SK-N-SH (cell line): ENCODE data around the gene CCNI2. TPM values are rescaled to one million over a fixed set of nuclear protein-coding genes. Genes with fewer than 3 reads are reported as not detected.

Experiments used
- CTCF ChIA-PET: fragments of 300-600, 350-600 bp; formaldehyde crosslinking; extraction: SDS; loops from one replicate; lab custom pipeline; 2021; lab: Yijun Ruan, JAX
- POLR2A ChIA-PET: fragments of 350-600 bp; sonication (Branson Sonifier 250); formaldehyde crosslinking; extraction: SDS; loops from one replicate; lab custom pipeline; 2020; ENCODE audit warnings: antibody characterized with exemption, inconsistent platforms; lab: Yijun Ruan, JAX
- DNase-seq: peaks from one replicate; pipeline ENCODE4 v3.0.0; 2012
- H2AFZ ChIP-seq: fragments of 200-600 bp; sonication (generic); 2 replicates; pipeline ENCODE4 v1.8.1; 2016; ENCODE audit warnings: antibody characterized with exemption, mild to moderate bottlenecking, low read depth
- H3F3A ChIP-seq: fragments of 200-600 bp; sonication (generic); replicated peaks from 2 replicates; pipeline ENCODE3; 2016; ENCODE audit warnings: antibody characterized with exemption, mild to moderate bottlenecking; ENCODE audit not compliant: insufficient read depth
- H3K27ac ChIP-seq, 2 experiments: fragments of 200-500 bp in 1 of 2; fragments of 200-600 bp in 1 of 2; sonication (Bioruptor generic) in 1 of 2; sonication (generic), shearing (Covaris generic) in 1 of 2; 2 replicates each; pipeline versions ENCODE4 v1.5.1 to v1.6.1; 2014 to 2016; ENCODE audit warnings: low read depth in 2 of 2, inconsistent platforms in 1 of 2, low read length in 1 of 2, mild to moderate bottlenecking in 1 of 2, mixed read lengths in 1 of 2
- H3K27me3 ChIP-seq: fragments of 200-600 bp; sonication (generic), shearing (Covaris generic); 2 replicates; pipeline ENCODE4 v1.6.1; 2016; ENCODE audit warnings: mixed run types; ENCODE audit not compliant: insufficient read depth
- H3K36me3 ChIP-seq, 2 experiments: fragments of 200-500 bp in 1 of 2; fragments of 200-600 bp in 1 of 2; sonication (Bioruptor generic) in 1 of 2; sonication (generic) in 1 of 2; replicated peaks in 1 of 2; 2 replicates each; pipeline versions ENCODE3 to v1.5.1; 2014 to 2016; ENCODE audit warnings: low read length in 1 of 2, mild to moderate bottlenecking in 1 of 2; ENCODE audit not compliant: insufficient read depth in 2 of 2, control insufficient read depth in 1 of 2
- H3K4me1 ChIP-seq, 2 experiments: fragments of 200-500 bp in 1 of 2; fragments of 200-600 bp in 1 of 2; sonication (Bioruptor generic) in 1 of 2; sonication (generic), shearing (Covaris generic) in 1 of 2; 2 replicates each; pipeline versions ENCODE4 v1.5.1 to v1.6.1; 2014 to 2016; ENCODE audit warnings: low read depth in 1 of 2, low read length in 1 of 2, mixed run types in 1 of 2; ENCODE audit not compliant: insufficient read depth in 2 of 2, control insufficient read depth in 1 of 2
- H3K4me2 ChIP-seq: fragments of 200-600 bp; sonication (generic), shearing (Covaris generic); 2 replicates; pipeline ENCODE4 v1.6.1; 2017; ENCODE audit warnings: mixed run types
- H3K4me3 ChIP-seq, 2 experiments: fragments of 200-500 bp in 1 of 2; fragments of 200-600 bp in 1 of 2; sonication (Bioruptor generic) in 1 of 2; sonication (generic), shearing (Covaris generic) in 1 of 2; 2 replicates each; pipeline versions ENCODE4 v1.5.1 to v1.8.1; 2014 to 2016; ENCODE audit warnings: low read depth in 2 of 2, inconsistent platforms in 1 of 2, low read length in 1 of 2, mild to moderate bottlenecking in 1 of 2, mixed read lengths in 1 of 2, moderate library complexity in 1 of 2
- H3K79me2 ChIP-seq: fragments of 200-600 bp; sonication (generic); 2 replicates; pipeline ENCODE4 v1.8.1; 2017; ENCODE audit warnings: mild to moderate bottlenecking; ENCODE audit not compliant: insufficient read depth
- H3K9ac ChIP-seq: fragments of 200-600 bp; sonication (generic); 2 replicates; pipeline ENCODE4 v1.6.1; 2017; ENCODE audit warnings: mixed run types
- H3K9me2 ChIP-seq: fragments of 200-600 bp; sonication (generic); 2 replicates; pipeline ENCODE4 v1.6.1; 2017; ENCODE audit warnings: mixed run types
- H3K9me3 ChIP-seq: fragments of 200-600 bp; sonication (generic); 2 replicates; pipeline ENCODE4 v1.6.1; 2017; ENCODE audit warnings: mixed run types, mild to moderate bottlenecking, moderate library complexity
- H4K20me1 ChIP-seq: fragments of 200-600 bp; sonication (generic); 2 replicates; pipeline ENCODE4 v1.6.1; 2017; ENCODE audit warnings: mild to moderate bottlenecking, mixed run types; ENCODE audit not compliant: insufficient read depth
- CHD2 ChIP-seq: fragments of 150-350 bp; IDR thresholded peaks from 2 replicates; pipeline ENCODE4 v1.6.1; 2018; ENCODE audit warnings: low read length; ENCODE audit not compliant: partially characterized antibody
- CTCF ChIP-seq: fragments of 200-600 bp; sonication (generic); IDR thresholded peaks from 2 replicates; pipeline ENCODE4 v1.6.1; 2017; ENCODE audit warnings: antibody characterized with exemption, mild to moderate bottlenecking, moderate library complexity
- FOSL2 ChIP-seq: IDR thresholded peaks from 2 replicates; pipeline ENCODE4 v1.4.0; 2012; ENCODE audit warnings: low read depth, mild to moderate bottlenecking, moderate library complexity, borderline replicate concordance
- FOXM1 ChIP-seq: IDR thresholded peaks from 2 replicates; pipeline ENCODE4 v1.4.0; 2012; ENCODE audit warnings: low read depth, mild to moderate bottlenecking
- GABPA ChIP-seq: IDR thresholded peaks from 2 replicates; pipeline ENCODE4 v1.4.0; 2012; ENCODE audit warnings: low read depth, mild to moderate bottlenecking
- GATA2 ChIP-seq: sonication (generic); formaldehyde crosslinking; IDR thresholded peaks from 2 replicates; pipeline ENCODE4 v1.5.0; 2020; ENCODE audit warnings: mild to moderate bottlenecking, missing genetic modification reagents
- NFIC ChIP-seq: IDR thresholded peaks from 2 replicates; pipeline ENCODE4 v1.4.0; 2012; ENCODE audit warnings: borderline replicate concordance
- NRF1 ChIP-seq: IDR thresholded peaks from 2 replicates; pipeline ENCODE4 v1.6.1; 2012; ENCODE audit warnings: low read depth, mild to moderate bottlenecking, low read length
- PBX3 ChIP-seq: IDR thresholded peaks from 2 replicates; pipeline ENCODE4; 2012
- POLR2AphosphoS5 ChIP-seq: IDR thresholded peaks from 2 replicates; pipeline ENCODE4 v1.6.1; 2012; ENCODE audit warnings: low read depth, low read length
- RCOR1 ChIP-seq: fragments of 150-350 bp; IDR thresholded peaks from 2 replicates; pipeline ENCODE4 v1.6.1; 2017; ENCODE audit warnings: antibody characterized with exemption, low read length
- REST ChIP-seq: IDR thresholded peaks from 2 replicates; pipeline ENCODE4 v1.6.1; 2012; ENCODE audit warnings: mild to moderate bottlenecking, low read depth, low read length, moderate library complexity
- RXRA ChIP-seq: IDR thresholded peaks from 2 replicates; pipeline ENCODE4 v1.4.0; 2012; ENCODE audit warnings: low read depth, mild to moderate bottlenecking, borderline replicate concordance
- SIN3A ChIP-seq: IDR thresholded peaks from 2 replicates; pipeline ENCODE4 v1.6.1; 2012; ENCODE audit warnings: low read depth, mild to moderate bottlenecking, low read length, moderate library complexity, borderline replicate concordance
- SMC3 ChIP-seq: IDR thresholded peaks from 2 replicates; pipeline ENCODE4 v1.6.1; 2012; ENCODE audit warnings: low read depth, low read length, improper control_type of control experiment
- TAF1 ChIP-seq: IDR thresholded peaks from 2 replicates; pipeline ENCODE4 v1.6.1; 2012; ENCODE audit warnings: low read depth, mild to moderate bottlenecking, low read length, moderate library complexity, borderline replicate concordance
- TEAD4 ChIP-seq: IDR thresholded peaks from 2 replicates; pipeline ENCODE4 v1.4.0; 2012; ENCODE audit warnings: mild to moderate bottlenecking, borderline replicate concordance; ENCODE audit not compliant: insufficient read depth
- WGBS: methylation state at CpG from one replicate; pipeline ENCODE4 v1.1.6; 2017; ENCODE audit warnings: low lambda C conversion rate; 5-methylcytosine and 5-hydroxymethylcytosine counted together
- polyA plus RNA-seq, 3 experiments: library from polyadenylated mRNA; depleted of rRNA; stranded (reverse); fragments of >200 nt; gene quantifications; 2 replicates each; pipeline ENCODE4 v1.2.3, GENCODE V29; 2012
- TF ChIP-seq, protein P1 (sequence below): IDR thresholded peaks from 2 replicates; pipeline ENCODE4 v1.4.0; 2012; ENCODE audit warnings: low read depth
- TF ChIP-seq, protein P2 (sequence below): IDR thresholded peaks from 2 replicates; pipeline ENCODE4 v1.4.0; 2012; ENCODE audit warnings: low read depth, borderline replicate concordance

Gene CCNI2
- polyA plus RNA-seq, 1 of the 3 experiments (the other 2 are of a cell fraction): 0.05 TPM

GRCh38 chr5:132756542-132756941 lies 9.3 kb downstream of the CCNI2 start:
- DNase-seq: no peak
- ChIA-PET POLR2A (no interaction called here), CTCF (interaction anchor here (1.0 to 10.4 kb wide), 5 partner anchors 9 to 63 kb away, joined by 3 to 98 read pairs (median 6); partner anchors contain the start of gene CCNI2)
- H4K20me1 ChIP-seq: no peaks in the 10 kb centered on the region
- H3K27me3 ChIP-seq: no peaks in the 10 kb centered on the region
- no peak overlapping the region for H2AFZ ChIP-seq
- no peak overlapping the region for H3K27ac ChIP-seq
- H3K36me3 ChIP-seq: peaks cover 13 to 30% of the 10 kb centered on the region in 2 experiments
- H3K4me1 ChIP-seq: no peaks in the 10 kb centered on the region; a peak in 1 of 4 replicates
- 89% methylated on average over 3 of the region's 5 CpGs for WGBS
- H3F3A ChIP-seq: no peaks in the 10 kb centered on the region
- H3K9me2 ChIP-seq: no peaks in the 10 kb centered on the region
- no peak overlapping the region for H3K4me3 ChIP-seq
- H3K9ac ChIP-seq: no peak overlapping the region
- no peaks in the 10 kb centered on the region for H3K9me3 ChIP-seq
- H3K4me2 ChIP-seq: no peak overlapping the region
- no peaks in the 10 kb centered on the region for H3K79me2 ChIP-seq
- TF ChIP-seq CTCF (no peak), TAF1 (no peak), RXRA (no peak), POLR2AphosphoS5 (no peak), GATA2 (CRISPR knock-in tag) (no peak)

DNA sequence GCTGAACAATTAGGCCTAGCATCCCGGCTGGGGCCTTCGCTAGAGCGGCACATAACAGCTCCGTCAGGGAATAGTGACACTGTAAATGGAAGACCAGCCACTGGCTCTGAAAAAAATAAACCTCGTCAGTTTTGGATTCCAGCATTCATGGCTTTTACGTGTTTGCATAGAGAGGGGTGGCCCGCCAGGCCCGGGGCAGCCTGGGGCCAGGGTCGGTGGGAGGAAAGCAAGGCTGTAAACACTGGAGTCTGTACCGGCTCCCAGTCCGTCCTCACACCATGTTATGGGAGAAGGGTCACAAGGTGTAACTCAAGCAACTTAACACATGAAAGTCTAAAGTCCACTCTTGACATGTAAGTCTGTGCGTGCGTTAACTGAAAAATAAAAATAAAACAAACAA lies 11.2 kb downstream of the CCNI2 start:
- no peaks in the 10 kb centered on the region for H3F3A ChIP-seq
- H3K79me2 ChIP-seq: no peaks in the 10 kb centered on the region
- POLR2A ChIA-PET: no interaction called here
- no peak overlapping the region for H2AFZ ChIP-seq
- no peak overlapping the region for H3K27ac ChIP-seq
- H3K4me2 ChIP-seq: no peak overlapping the region
- H3K9me3 ChIP-seq: no peaks in the 10 kb centered on the region
- no peaks in the 10 kb centered on the region for H3K9me2 ChIP-seq
- H3K9ac ChIP-seq: no peak overlapping the region
- no peaks in the 10 kb centered on the region for H3K27me3 ChIP-seq
- 93% methylated on average over 13 of the region's 13 CpGs for WGBS
- no peak for DNase-seq
- H3K4me3 ChIP-seq: no peak overlapping the region
- CTCF ChIA-PET: interaction anchor here (1.3 to 10.4 kb wide), 2 partner anchors 61 to 231 kb away, joined by 7 to 98 read pairs; no protein-coding TSS in a partner anchor
- no peaks in the 10 kb centered on the region for H4K20me1 ChIP-seq
- peaks cover 13 to 50% of the 10 kb centered on the region in 2 experiments for H3K36me3 ChIP-seq
- H3K4me1 ChIP-seq: no peaks in the 10 kb centered on the region; a peak in 1 of 4 replicates
- TF ChIP-seq NFIC: no peak
- TF ChIP-seq PBX3: no peak
- TF ChIP-seq NRF1: no peak
- TF ChIP-seq RCOR1: no peak
- TF ChIP-seq REST: no peak
- TF ChIP-seq GABPA: no peak
- no peak for TF ChIP-seq CHD2
- TF ChIP-seq FOXM1: no peak
- no peak for TF ChIP-seq FOSL2
- no peak for TF ChIP-seq SMC3
- TF ChIP-seq, protein P1, sequence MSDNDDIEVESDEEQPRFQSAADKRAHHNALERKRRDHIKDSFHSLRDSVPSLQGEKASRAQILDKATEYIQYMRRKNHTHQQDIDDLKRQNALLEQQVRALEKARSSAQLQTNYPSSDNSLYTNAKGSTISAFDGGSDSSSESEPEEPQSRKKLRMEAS: no peak
- TF ChIP-seq, protein P2, sequence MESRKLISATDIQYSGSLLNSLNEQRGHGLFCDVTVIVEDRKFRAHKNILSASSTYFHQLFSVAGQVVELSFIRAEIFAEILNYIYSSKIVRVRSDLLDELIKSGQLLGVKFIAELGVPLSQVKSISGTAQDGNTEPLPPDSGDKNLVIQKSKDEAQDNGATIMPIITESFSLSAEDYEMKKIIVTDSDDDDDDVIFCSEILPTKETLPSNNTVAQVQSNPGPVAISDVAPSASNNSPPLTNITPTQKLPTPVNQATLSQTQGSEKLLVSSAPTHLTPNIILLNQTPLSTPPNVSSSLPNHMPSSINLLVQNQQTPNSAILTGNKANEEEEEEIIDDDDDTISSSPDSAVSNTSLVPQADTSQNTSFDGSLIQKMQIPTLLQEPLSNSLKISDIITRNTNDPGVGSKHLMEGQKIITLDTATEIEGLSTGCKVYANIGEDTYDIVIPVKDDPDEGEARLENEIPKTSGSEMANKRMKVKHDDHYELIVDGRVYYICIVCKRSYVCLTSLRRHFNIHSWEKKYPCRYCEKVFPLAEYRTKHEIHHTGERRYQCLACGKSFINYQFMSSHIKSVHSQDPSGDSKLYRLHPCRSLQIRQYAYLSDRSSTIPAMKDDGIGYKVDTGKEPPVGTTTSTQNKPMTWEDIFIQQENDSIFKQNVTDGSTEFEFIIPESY: no peak
- no peak for TF ChIP-seq SIN3A
- TF ChIP-seq POLR2AphosphoS5: no peak
- TF ChIP-seq RXRA: no peak
- no peak for TF ChIP-seq TEAD4
